Measurements from ENCODE around the gene GLIPR1. TPM values are rescaled to one million over a fixed set of nuclear protein-coding genes. Genes with fewer than 3 reads are reported as not detected.

GLIPR1 gene
- total RNA-seq: 12.8 TPM

GRCh38 chr12:75480469-75480949 lies at the start of gene GLIPR1:
Gene GLIPR1, plus strand, starts transcription at chr12:75480755. Its CDS starts 126 bp downstream, at chr12:75480881.

DNA sequence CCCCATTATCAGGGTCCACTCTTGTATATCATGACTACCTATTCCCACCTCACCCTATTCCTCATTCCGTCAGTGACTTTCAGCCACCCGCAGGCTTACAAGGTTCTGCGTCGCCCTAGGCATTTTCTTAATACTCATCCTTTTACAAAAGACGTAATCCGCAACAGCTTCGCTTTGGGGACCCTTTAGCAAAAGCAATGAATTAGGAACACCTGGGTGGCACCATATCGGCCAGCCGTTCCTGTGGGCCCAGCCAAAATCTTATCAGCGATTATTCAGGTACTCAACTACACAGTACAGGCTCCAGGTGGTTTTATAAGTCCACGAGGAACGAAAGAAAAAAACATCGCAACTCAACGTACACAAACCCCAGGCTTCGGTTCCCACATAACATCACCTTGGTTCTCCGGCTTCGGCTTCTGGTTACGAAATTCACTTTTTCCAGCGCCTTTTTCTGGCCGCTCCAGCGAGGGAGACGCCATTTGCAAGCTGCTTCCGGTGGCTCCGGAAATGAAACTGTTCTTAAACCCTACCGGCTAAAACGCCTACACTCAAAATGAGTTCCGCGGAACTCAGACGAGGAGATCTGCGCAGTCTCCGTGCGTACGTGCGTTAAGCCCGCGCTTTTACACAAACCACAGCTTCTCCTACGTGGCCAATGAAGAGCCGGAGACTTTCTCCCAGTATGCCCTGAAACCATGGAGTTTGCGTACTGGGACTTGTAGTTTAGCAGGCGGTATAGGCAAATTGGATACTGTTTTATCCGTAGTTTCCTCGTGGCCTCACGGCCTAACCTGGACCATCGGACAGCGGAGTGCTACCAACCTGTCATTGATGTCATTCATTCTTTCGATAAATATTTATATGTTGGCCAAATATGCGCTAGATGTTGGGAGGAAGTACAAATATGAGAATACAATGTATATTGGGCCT lies 30.8 kb downstream of the GLIPR1 start, which contains the start of gene KRR1:
Gene KRR1, minus strand, starts transcription at position 494 of the 933 bp plus-strand sequence. Its CDS starts 12 bp downstream, at position 482.

Other genes with a start within 250 kb of the GLIPR1 start
- 11.9 TPM for gene CAPS2, start 150.4 kb upstream of the GLIPR1 start, total RNA-seq
- not detected for gene GLIPR1L1, start 146.1 kb upstream of the GLIPR1 start, total RNA-seq
- gene GLIPR1L2, start 89.7 kb upstream of the GLIPR1 start, total RNA-seq: 3.4 TPM
- 62.0 TPM for gene KRR1, start 30.9 kb downstream of the GLIPR1 start, total RNA-seq

All from metanephros (tissue), 1 donor.